CD14-positive monocyte (primary cell): ENCODE measurements around the gene SOAT2. TPM values are rescaled to one million over a fixed set of nuclear protein-coding genes. Genes with fewer than 3 reads are reported as not detected.

Experiments used
- DNase-seq, 3 donors: peaks; one replicate each; pipeline ENCODE4 v3.0.0-alpha.2; 2011 to 2022
- H2AFZ ChIP-seq: 2 replicates; pipeline ENCODE4 v1.6.0; 2012; ENCODE audit warnings: mild to moderate bottlenecking, low read depth, low read length, inconsistent platforms; ENCODE audit not compliant: insufficient read depth, poor library complexity, severe bottlenecking
- H3K27ac ChIP-seq, 2 donors: 1 replicate in 1 of 2; 2 replicates in 1 of 2; pipeline ENCODE4 v1.5.1; 2012 to 2013; ENCODE audit warnings: low read length in 2 of 2, control low read depth in 1 of 2, inconsistent platforms in 1 of 2, low read depth in 1 of 2, mild to moderate bottlenecking in 1 of 2
- H3K27me3 ChIP-seq, 2 donors: one replicate each; pipeline versions ENCODE4 v1.6.0 to v1.6.1; 2011 to 2013; ENCODE audit warnings: low read length in 2 of 2; ENCODE audit not compliant: control insufficient read depth in 2 of 2, insufficient read depth in 2 of 2
- H3K36me3 ChIP-seq, 2 donors: replicated peaks in 1 of 2; 1 replicate in 1 of 2; 2 replicates in 1 of 2; pipeline versions ENCODE4 v1.5.1 to v1.6.1; 2012 to 2013; ENCODE audit warnings: low read length in 2 of 2, control low read depth in 1 of 2, inconsistent platforms in 1 of 2, mild to moderate bottlenecking in 1 of 2; ENCODE audit not compliant: insufficient read depth in 2 of 2, control insufficient read depth in 1 of 2
- H3K4me1 ChIP-seq, 2 donors: 1 replicate in 1 of 2; 2 replicates in 1 of 2; pipeline versions ENCODE4 v1.5.1 to v1.6.1; 2012 to 2013; ENCODE audit warnings: low read length in 2 of 2, control low read depth in 1 of 2, inconsistent platforms in 1 of 2, mild to moderate bottlenecking in 1 of 2, moderate library complexity in 1 of 2; ENCODE audit not compliant: insufficient read depth in 2 of 2, control insufficient read depth in 1 of 2
- H3K4me2 ChIP-seq: replicated peaks from 2 replicates; pipeline ENCODE3; 2012; ENCODE audit warnings: low read length, moderate library complexity, mild to moderate bottlenecking; ENCODE audit not compliant: poor library complexity, severe bottlenecking; ENCODE audit errors: extremely low read depth
- H3K4me3 ChIP-seq, 3 experiments: fragments of 200-600 bp in 1 of 3; sonication (generic) in 1 of 3; replicated peaks in 1 of 3; 1 replicate in 2 of 3; 2 replicates in 1 of 3; pipeline ENCODE4 v1.5.1; 2011 to 2013; ENCODE audit warnings: low read length in 3 of 3, mild to moderate bottlenecking in 3 of 3, control low read depth in 2 of 3, low read depth in 2 of 3, inconsistent platforms in 1 of 3, moderate library complexity in 1 of 3
- H3K79me2 ChIP-seq: 2 replicates; pipeline ENCODE4 v1.6.0; 2012; ENCODE audit warnings: mild to moderate bottlenecking, control low read depth, inconsistent platforms, low read length, moderate library complexity; ENCODE audit not compliant: insufficient read depth
- H3K9ac ChIP-seq: 2 replicates; pipeline ENCODE4 v1.6.0; 2017; ENCODE audit warnings: low read length, mild to moderate bottlenecking; ENCODE audit not compliant: insufficient read depth, poor library complexity, severe bottlenecking
- H3K9me3 ChIP-seq, 2 donors: replicated peaks in 1 of 2; 1 replicate in 1 of 2; 2 replicates in 1 of 2; pipeline versions ENCODE4 v1.5.1 to v1.6.1; 2012 to 2013; ENCODE audit warnings: low read length in 2 of 2, control low read depth in 1 of 2; ENCODE audit not compliant: control insufficient read depth in 1 of 2, insufficient read depth in 1 of 2
- H4K20me1 ChIP-seq: 2 replicates; pipeline ENCODE4 v1.6.0; 2012; ENCODE audit warnings: mild to moderate bottlenecking, low read length, control low read depth, moderate library complexity; ENCODE audit not compliant: insufficient read depth
- H3K27ac Mint-ChIP-seq, 7 donors: one replicate each; pipeline ENCODE4 v1.8.0; 2020; ENCODE audit warnings: mild to moderate bottlenecking in 7 of 7, mixed read lengths in 7 of 7, moderate library complexity in 6 of 7, inconsistent platforms in 2 of 7
- H3K27me3 Mint-ChIP-seq, 3 donors: one replicate each; pipeline ENCODE4 v1.8.0; 2021 to 2022; ENCODE audit warnings: low read depth in 3 of 3, mild to moderate bottlenecking in 3 of 3, mixed read lengths in 3 of 3, moderate library complexity in 3 of 3, inconsistent platforms in 1 of 3
- H3K36me3 Mint-ChIP-seq, 2 donors: one replicate each; pipeline ENCODE4 v1.8.0; 2020; ENCODE audit warnings: mixed read lengths in 2 of 2, inconsistent platforms in 1 of 2, mild to moderate bottlenecking in 1 of 2
- H3K4me1 Mint-ChIP-seq: one replicate; pipeline ENCODE4 v1.8.0; 2020; ENCODE audit warnings: mild to moderate bottlenecking, mixed read lengths
- H3K4me3 Mint-ChIP-seq, 2 donors: one replicate each; pipeline ENCODE4 v1.8.0; 2020; ENCODE audit warnings: mild to moderate bottlenecking in 2 of 2, mixed read lengths in 2 of 2, moderate library complexity in 1 of 2
- H3K9me3 Mint-ChIP-seq, 7 donors: one replicate each; pipeline ENCODE4 v1.8.0; 2020 to 2022; ENCODE audit warnings: mixed read lengths in 7 of 7, mild to moderate bottlenecking in 6 of 7, moderate library complexity in 6 of 7, inconsistent platforms in 2 of 7
- CTCF ChIP-seq: fragments of 200-600 bp; IDR thresholded peaks from one replicate; pipeline ENCODE4 v1.8.0; 2022; ENCODE audit warnings: antibody characterized with exemption, mild to moderate bottlenecking
- WGBS: methylation state at CpG from one replicate; pipeline ENCODE4 v1.1.5; 2013; ENCODE audit warnings: missing lambda C conversion rate; ENCODE audit not compliant: insufficient coverage; 5-methylcytosine and 5-hydroxymethylcytosine counted together
- intact Hi-C, 2 donors: fragments of 100-400 bp; cut with micrococcal nuclease; formaldehyde crosslinking; loops; one replicate each; pipeline versions ENCODE4 v1.15.0 to v1.15.1; 2023
- polyA plus RNA-seq, 3 donors: library from polyadenylated mRNA; depleted of rRNA in 1 of 3; unstranded in 2 of 3; stranded (reverse) in 1 of 3; fragments of 300-500 nt in 2 of 3; fragments of >200 nt in 1 of 3; fragmentation: Illumina TruSeq in 2 of 3; gene quantifications; 1 replicate in 2 of 3; 2 replicates in 1 of 3; pipeline ENCODE4 v1.2.3, GENCODE V29; 2012 to 2021

The SOAT2 gene
- polyA plus RNA-seq, 3 donors = not detected

- no peaks in the 10 kb centered on the region for H3K9me3 Mint-ChIP-seq
- no peak overlapping the region for H3K4me2 ChIP-seq
- H3K27ac Mint-ChIP-seq = peak overlapping the region in 4 of 7 donors; percentile 10 to 68 (median 16)
- DNase-seq = no peak
- TF ChIP-seq CTCF = no peak
- H3K4me3 ChIP-seq = no peak overlapping the region
- no peaks in the 10 kb centered on the region for H3K27me3 ChIP-seq
- H3K79me2 ChIP-seq = peaks cover 26% of the 10 kb centered on the region
- no peak overlapping the region for H3K4me3 Mint-ChIP-seq
- H3K9ac ChIP-seq = no peak overlapping the region
- H3K4me1 ChIP-seq = peaks cover 37 to 55% of the 10 kb centered on the region in 2 donors
- no peak overlapping the region for H2AFZ ChIP-seq
- peaks cover 54% of the 10 kb centered on the region for H3K4me1 Mint-ChIP-seq
- no peaks in the 10 kb centered on the region for H3K27me3 Mint-ChIP-seq
- H3K36me3 ChIP-seq = peaks cover 60 to 77% of the 10 kb centered on the region in 2 donors
- H3K27ac ChIP-seq = no peak overlapping the region
- H3K36me3 Mint-ChIP-seq = peaks cover 78 to 83% of the 10 kb centered on the region in 2 donors
- no peaks in the 10 kb centered on the region for H3K9me3 ChIP-seq
- 94% methylated on average over 6 of the region's 6 CpGs for WGBS
- peaks cover 25% of the 10 kb centered on the region for H4K20me1 ChIP-seq
- intact Hi-C loops = no loop called here
Observed at GRCh38 chr12:53073881-53074280, 29.4 kb upstream of the SOAT2 start.

- Histone ChIP-seq H3K36me3 (peaks cover 58 to 71% of the 10 kb centered on the region in 2 donors), H4K20me1 (peaks cover 22% of the 10 kb centered on the region), H3K27me3 (no peaks in the 10 kb centered on the region), H3K9ac (no peak overlapping the region), H3K4me2 (no peak overlapping the region), H3K9me3 (no peaks in the 10 kb centered on the region), H3K4me3 (no peak overlapping the region), H2AFZ (no peak overlapping the region), H3K27ac (no peak overlapping the region), H3K79me2 (peaks cover 28% of the 10 kb centered on the region), H3K4me1 (peaks cover 37 to 53% of the 10 kb centered on the region in 2 donors)
- TF ChIP-seq CTCF = no peak
- H3K4me1 Mint-ChIP-seq = peaks cover 50% of the 10 kb centered on the region
- 97% methylated on average over 7 of the region's 11 CpGs for WGBS
- DNase-seq = no peak
- H3K9me3 Mint-ChIP-seq = no peaks in the 10 kb centered on the region
- intact Hi-C loops = no loop called here
- no peaks in the 10 kb centered on the region for H3K27me3 Mint-ChIP-seq
- H3K36me3 Mint-ChIP-seq = peaks cover 72 to 77% of the 10 kb centered on the region in 2 donors
- peak overlapping the region in 4 of 7 donors; percentile 7 to 68 (median 34) for H3K27ac Mint-ChIP-seq
- no peak overlapping the region for H3K4me3 Mint-ChIP-seq
Observed at GRCh38 chr12:53074283-53074998, 28.8 kb upstream of the SOAT2 start.
